Measurements from ENCODE around the gene ZFPM1. TPM values are rescaled to one million over a fixed set of nuclear protein-coding genes. Genes with fewer than 3 reads are reported as not detected.
"Not testable (repeated sequence)": the region's sequence is repeated elsewhere in the genome, so short reads cannot be mapped to it uniquely, and the experiment has no call there.

The ZFPM1 gene
- total RNA-seq, 1 experiment from 2014 or later = 24.1 TPM

DNA sequence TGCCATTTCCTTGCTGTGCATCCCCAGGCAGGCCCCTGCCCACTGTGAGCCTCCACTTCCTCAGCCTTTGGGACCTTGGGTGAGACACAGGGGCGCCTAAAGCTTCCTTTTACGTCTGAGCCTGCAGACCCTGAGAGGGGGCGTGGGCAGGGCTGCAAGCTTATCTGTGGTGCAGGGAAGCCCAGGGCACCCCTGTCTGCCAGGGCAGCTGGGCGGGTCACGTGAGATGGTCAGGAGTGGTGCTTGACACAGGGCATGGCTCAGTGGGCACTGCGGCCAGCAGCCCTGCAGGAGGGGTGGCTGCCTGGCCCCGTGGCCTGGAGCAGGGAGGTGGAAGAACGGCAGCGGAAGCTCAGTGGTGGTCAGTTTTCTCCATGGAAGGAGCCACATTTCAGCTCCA, 62.3 kb downstream of the ZFPM1 start:
- Histone ChIP-seq H3K9me3 (no peaks in the 10 kb centered on the region), H3K4me3 (ENCODE audit: low read depth, low read length) (no peak overlapping the region), H3K36me3 (ENCODE audit: control insufficient read depth, insufficient read depth, low read length) (peaks cover 7% of the 10 kb centered on the region), H3K27me3 (replicated peaks; ENCODE audit: control insufficient read depth, insufficient read depth, low read length) (no peaks in the 10 kb centered on the region), H3K4me1 (peaks cover 25% of the 10 kb centered on the region)
- no peaks in the 10 kb centered on the region for H3K27me3 Mint-ChIP-seq (ENCODE audit: insufficient read depth, unreplicated experiment)
- TF ChIP-seq, protein P1, sequence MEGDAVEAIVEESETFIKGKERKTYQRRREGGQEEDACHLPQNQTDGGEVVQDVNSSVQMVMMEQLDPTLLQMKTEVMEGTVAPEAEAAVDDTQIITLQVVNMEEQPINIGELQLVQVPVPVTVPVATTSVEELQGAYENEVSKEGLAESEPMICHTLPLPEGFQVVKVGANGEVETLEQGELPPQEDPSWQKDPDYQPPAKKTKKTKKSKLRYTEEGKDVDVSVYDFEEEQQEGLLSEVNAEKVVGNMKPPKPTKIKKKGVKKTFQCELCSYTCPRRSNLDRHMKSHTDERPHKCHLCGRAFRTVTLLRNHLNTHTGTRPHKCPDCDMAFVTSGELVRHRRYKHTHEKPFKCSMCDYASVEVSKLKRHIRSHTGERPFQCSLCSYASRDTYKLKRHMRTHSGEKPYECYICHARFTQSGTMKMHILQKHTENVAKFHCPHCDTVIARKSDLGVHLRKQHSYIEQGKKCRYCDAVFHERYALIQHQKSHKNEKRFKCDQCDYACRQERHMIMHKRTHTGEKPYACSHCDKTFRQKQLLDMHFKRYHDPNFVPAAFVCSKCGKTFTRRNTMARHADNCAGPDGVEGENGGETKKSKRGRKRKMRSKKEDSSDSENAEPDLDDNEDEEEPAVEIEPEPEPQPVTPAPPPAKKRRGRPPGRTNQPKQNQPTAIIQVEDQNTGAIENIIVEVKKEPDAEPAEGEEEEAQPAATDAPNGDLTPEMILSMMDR (IDR thresholded peaks at IDR 0.05; ENCODE audit: insufficient read depth in 1 of 2, low read depth in 1 of 2, low read length in 1 of 2, severe bottlenecking in 1 of 2, unreplicated experiment in 1 of 2) = no peak
- no peak overlapping the region for H3K27ac Mint-ChIP-seq (ENCODE audit: unreplicated experiment)
- no TSS peak for BruUV-seq (replicated peaks)
- H3K36me3 Mint-ChIP-seq (ENCODE audit: insufficient read depth, unreplicated experiment) = peaks cover 38% of the 10 kb centered on the region
- intact Hi-C loops (cut with micrococcal nuclease; ENCODE audit: unreplicated experiment) = no loop called here
- CTCF ChIA-PET = no interaction called here
- POLR2A ChIA-PET = no interaction called here
- no peaks in the 10 kb centered on the region for H3K4me1 Mint-ChIP-seq (ENCODE audit: low read depth, unreplicated experiment)
- H3K9me3 Mint-ChIP-seq (ENCODE audit: unreplicated experiment) = peaks cover 39% of the 10 kb centered on the region
- H3K4me3 Mint-ChIP-seq (ENCODE audit: unreplicated experiment) = no peak overlapping the region
- DNase-seq = no peak

DNA sequence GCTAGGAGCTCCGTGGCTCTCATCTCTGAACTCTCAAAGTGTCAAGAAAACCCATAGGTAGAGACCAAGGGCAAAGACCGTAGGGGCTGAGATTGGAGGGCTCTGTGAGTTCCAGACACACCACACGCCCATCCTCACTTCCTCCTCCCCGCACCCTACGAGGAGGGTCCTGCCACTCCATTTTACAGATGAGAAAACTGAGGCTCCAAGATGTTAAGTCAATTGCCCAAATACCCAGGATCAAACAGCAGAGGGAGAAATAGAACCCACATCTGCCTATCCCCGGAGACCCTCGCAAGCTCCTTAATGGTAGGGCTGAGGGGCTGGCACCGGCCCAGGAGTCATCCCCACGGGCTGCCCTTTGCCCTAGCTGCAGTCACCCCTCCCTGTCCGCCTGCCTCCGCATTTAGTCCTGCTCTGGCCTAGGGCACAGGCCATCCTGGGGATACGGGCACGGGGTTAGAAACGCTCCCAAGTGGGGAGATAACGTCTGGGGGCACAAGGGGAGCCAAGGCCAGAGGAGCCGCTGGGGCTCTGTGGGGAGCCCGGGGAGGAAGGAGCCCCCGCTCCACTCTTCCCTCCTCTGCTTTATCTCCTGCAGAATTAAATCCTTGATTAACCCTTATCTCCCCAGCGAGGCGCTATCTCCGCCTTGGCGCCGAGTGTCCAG, 63.0 kb downstream of the ZFPM1 start:
- ChIA-PET CTCF (no interaction called here), POLR2A (no interaction called here)
- H3K36me3 ChIP-seq (ENCODE audit: control insufficient read depth, insufficient read depth, low read length) = peaks cover 7% of the 10 kb centered on the region
- TF ChIP-seq, protein P1 (IDR thresholded peaks at IDR 0.05; ENCODE audit: insufficient read depth in 1 of 2, low read depth in 1 of 2, low read length in 1 of 2, severe bottlenecking in 1 of 2, unreplicated experiment in 1 of 2) = no peak
- peaks cover 18% of the 10 kb centered on the region for H3K4me1 ChIP-seq
- no peaks in the 10 kb centered on the region for H3K27me3 ChIP-seq (replicated peaks; ENCODE audit: control insufficient read depth, insufficient read depth, low read length)
- Mint-ChIP-seq H3K36me3 (ENCODE audit: insufficient read depth, unreplicated experiment) (peaks cover 40% of the 10 kb centered on the region), H3K4me3 (ENCODE audit: unreplicated experiment) (no peak overlapping the region), H3K4me1 (ENCODE audit: low read depth, unreplicated experiment) (no peaks in the 10 kb centered on the region), H3K9me3 (ENCODE audit: unreplicated experiment) (peaks cover 42% of the 10 kb centered on the region), H3K27me3 (ENCODE audit: insufficient read depth, unreplicated experiment) (no peaks in the 10 kb centered on the region), H3K27ac (ENCODE audit: unreplicated experiment) (no peak overlapping the region)
- H3K4me3 ChIP-seq (ENCODE audit: low read depth, low read length) = no peak overlapping the region
- intact Hi-C loops (cut with micrococcal nuclease; ENCODE audit: unreplicated experiment) = no loop called here
- H3K9me3 ChIP-seq = no peaks in the 10 kb centered on the region
- BruUV-seq (replicated peaks) = no TSS peak
- no peak for DNase-seq

DNA sequence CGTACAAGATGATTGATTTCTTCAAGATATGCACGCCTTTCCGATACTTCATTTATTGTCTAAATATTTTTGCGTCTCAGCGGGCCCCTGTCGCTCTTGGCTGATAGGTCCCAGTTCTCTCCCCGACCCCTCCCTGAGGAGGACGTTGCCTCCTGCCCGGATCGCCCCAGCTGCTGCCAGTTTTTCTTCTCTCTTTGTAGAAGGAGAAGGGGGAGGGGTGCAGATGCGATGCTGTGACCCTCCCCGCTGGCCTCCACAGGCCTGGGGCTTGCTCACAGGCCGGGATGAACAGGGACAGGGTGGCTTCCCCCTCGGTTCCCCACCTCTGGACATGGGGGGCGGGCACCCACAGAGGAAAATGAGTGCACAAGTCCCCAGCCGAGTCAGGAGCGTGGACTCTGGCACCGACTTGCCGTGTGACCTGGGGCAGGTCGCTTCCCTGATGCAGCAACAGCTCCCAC, 63.6 kb downstream of the ZFPM1 start:
- CTCF ChIA-PET = no interaction called here
- intact Hi-C loops (cut with micrococcal nuclease; ENCODE audit: unreplicated experiment) = no loop called here
- H3K9me3 Mint-ChIP-seq (ENCODE audit: unreplicated experiment) = peaks cover 42% of the 10 kb centered on the region
- DNase-seq = no peak
- no TSS peak for BruUV-seq (replicated peaks)
- TF ChIP-seq, protein P1 (IDR thresholded peaks at IDR 0.05; ENCODE audit: insufficient read depth in 1 of 2, low read depth in 1 of 2, low read length in 1 of 2, severe bottlenecking in 1 of 2, unreplicated experiment in 1 of 2) = no peak
- H3K27me3 Mint-ChIP-seq (ENCODE audit: insufficient read depth, unreplicated experiment) = no peaks in the 10 kb centered on the region
- H3K27ac Mint-ChIP-seq (ENCODE audit: unreplicated experiment) = no peak overlapping the region
- peaks cover 44% of the 10 kb centered on the region for H3K36me3 Mint-ChIP-seq (ENCODE audit: insufficient read depth, unreplicated experiment)
- peaks cover 15% of the 10 kb centered on the region for H3K4me1 ChIP-seq
- H3K36me3 ChIP-seq (ENCODE audit: control insufficient read depth, insufficient read depth, low read length) = peaks cover 5% of the 10 kb centered on the region
- no peaks in the 10 kb centered on the region for H3K4me1 Mint-ChIP-seq (ENCODE audit: low read depth, unreplicated experiment)
- no peaks in the 10 kb centered on the region for H3K27me3 ChIP-seq (replicated peaks; ENCODE audit: control insufficient read depth, insufficient read depth, low read length)
- H3K4me3 Mint-ChIP-seq (ENCODE audit: unreplicated experiment) = no peak overlapping the region
- POLR2A ChIA-PET = no interaction called here
- no peaks in the 10 kb centered on the region for H3K9me3 ChIP-seq
- H3K4me3 ChIP-seq (ENCODE audit: low read depth, low read length) = no peak overlapping the region

DNA sequence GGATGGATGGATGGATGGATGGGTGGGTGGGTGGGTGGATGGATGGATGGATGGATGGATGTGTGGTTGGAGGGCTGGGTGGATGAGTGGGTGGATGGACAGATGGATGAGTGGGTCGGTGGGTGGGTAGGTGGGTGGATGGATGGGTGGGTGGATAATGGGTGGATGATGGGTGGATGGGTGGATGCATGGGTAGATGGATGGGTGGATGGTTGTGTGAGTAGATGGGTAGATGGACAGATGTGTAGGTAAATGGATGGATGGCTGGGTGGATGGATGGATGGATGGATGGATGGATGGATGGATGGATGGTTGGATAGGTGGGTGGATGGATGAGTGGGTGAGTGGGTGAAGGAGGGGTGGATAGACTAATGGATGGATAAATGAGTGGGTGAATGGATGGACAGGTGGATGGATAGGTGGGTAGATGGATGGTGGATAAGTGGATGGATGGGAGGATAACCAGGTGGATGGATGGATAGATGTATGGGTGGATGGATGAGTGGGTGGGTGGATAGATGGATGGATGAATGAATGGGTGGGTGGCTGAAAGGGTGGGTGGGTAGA, 64.2 kb downstream of the ZFPM1 start:
- POLR2A ChIA-PET; DNase-seq; H3K36me3 ChIP-seq (ENCODE audit: control insufficient read depth, insufficient read depth, low read length); BruUV-seq (replicated peaks); H3K27me3 Mint-ChIP-seq (ENCODE audit: insufficient read depth, unreplicated experiment); H3K4me3 ChIP-seq (ENCODE audit: low read depth, low read length); H3K9me3 ChIP-seq; H3K4me3 Mint-ChIP-seq (ENCODE audit: unreplicated experiment); H3K27me3 ChIP-seq (replicated peaks; ENCODE audit: control insufficient read depth, insufficient read depth, low read length); H3K27ac Mint-ChIP-seq (ENCODE audit: unreplicated experiment); intact Hi-C loops (cut with micrococcal nuclease; ENCODE audit: unreplicated experiment); H3K4me1 Mint-ChIP-seq (ENCODE audit: low read depth, unreplicated experiment): not testable (repeated sequence)
- peaks cover 15% of the 10 kb centered on the region for H3K4me1 ChIP-seq
- peaks cover 44% of the 10 kb centered on the region for H3K36me3 Mint-ChIP-seq (ENCODE audit: insufficient read depth, unreplicated experiment)
- H3K9me3 Mint-ChIP-seq (ENCODE audit: unreplicated experiment) = peaks cover 42% of the 10 kb centered on the region
- CTCF ChIA-PET = interaction anchor here (1.3 kb wide), 1 partner anchor 8 kb away, joined by 3 read pairs; no protein-coding TSS in a partner anchor

Data from Caco-2 (cell line).